Right lobe of liver (tissue), 4 donors: Measurements from ENCODE around the gene FRY.

Experiments
- CTCF ChIP-seq, 4 donors: fragments of 200-600 bp in 3 of 4; fragments of 450-650 bp in 1 of 4; IDR thresholded peaks; one replicate each; pipeline versions ENCODE4 v1.5.1 to v1.8.0; 2016 to 2022; ENCODE audit warnings: antibody characterized with exemption in 4 of 4, mild to moderate bottlenecking in 2 of 4
- POLR2A ChIP-seq: fragments of 450-650 bp; IDR thresholded peaks from one replicate; pipeline ENCODE4 v1.6.1; 2017; ENCODE audit warnings: antibody characterized with exemption, mild to moderate bottlenecking
- donor health status: DM: no; HTN: no; CAD: no.
- donor health status: DM: no; HTN: no; CAD: no.
- donor health status: DM: no; HTN: yes; CAD: no.

- no peak for TF ChIP-seq CTCF (IDR thresholded peaks at IDR 0.05)
- no peak for TF ChIP-seq POLR2A
Measured at GRCh38 chr13:32036757-32037156, 5.2 kb downstream of the FRY start.
